Coronary artery (tissue), 2 donors: ENCODE data around the gene MYH4.

Experiments
- DNase-seq: peaks from one replicate; pipeline ENCODE4 v3.0.0-alpha.2; 2017; ENCODE audit warnings: low spot score
- H3K27ac ChIP-seq, 2 donors: fragments of 200-600 bp; sonication (generic); one replicate each; pipeline ENCODE4 v1.5.1; 2016 to 2019
- H3K4me3 ChIP-seq: fragments of 200-600 bp; sonication (generic); 2 replicates; pipeline ENCODE4 v1.5.1; 2016; ENCODE audit warnings: mild to moderate bottlenecking, moderate library complexity
- CTCF ChIP-seq: fragments of 200-600 bp; sonication (generic); IDR thresholded peaks from one replicate; pipeline ENCODE4 v1.5.1; 2019; ENCODE audit warnings: antibody characterized with exemption

Gene MYH4

GRCh38 chr17:10398352-10398751 lies 71.0 kb downstream of the MYH4 start:
- no peak for DNase-seq
- H3K27ac ChIP-seq, result no peak overlapping the region
- TF ChIP-seq CTCF, result no peak
- no peak overlapping the region for H3K4me3 ChIP-seq

GRCh38 chr17:10396524-10397163 lies 72.7 kb downstream of the MYH4 start:
- DNase-seq, result no peak
- Histone ChIP-seq H3K27ac (no peak overlapping the region), H3K4me3 (no peak overlapping the region)
- no peak for TF ChIP-seq CTCF

GRCh38 chr17:10394201-10394887 lies 75.0 kb downstream of the MYH4 start:
- no peak overlapping the region for H3K27ac ChIP-seq
- no peak overlapping the region for H3K4me3 ChIP-seq
- TF ChIP-seq CTCF, result no peak
- DNase-seq, result no peak
